Measurements from ENCODE around the gene CRYBB3. TPM values are rescaled to one million over a fixed set of nuclear protein-coding genes. Genes with fewer than 3 reads are reported as not detected.

Gene CRYBB3
- total RNA-seq, 1 experiment from 2014 or later = not detected

DNA sequence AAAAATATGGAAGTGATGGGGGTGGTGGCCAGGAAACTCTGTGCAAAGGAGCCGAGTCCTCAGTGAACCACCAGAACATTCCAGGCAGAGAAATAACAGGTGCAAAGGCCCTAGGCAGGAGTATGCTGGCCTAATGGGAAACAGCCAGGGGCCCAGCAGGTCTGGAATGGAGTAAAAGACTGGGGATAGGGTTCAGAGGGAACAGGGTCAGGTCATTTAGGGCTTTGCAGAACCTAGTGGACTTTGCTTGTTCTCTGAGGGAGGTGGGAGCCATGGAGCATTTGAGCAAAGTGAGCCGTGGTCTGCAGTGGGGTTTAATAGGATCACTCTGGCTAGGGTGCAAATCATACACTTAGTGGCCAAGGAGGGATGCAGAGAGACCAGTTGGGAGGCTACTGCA lies 8.7 kb downstream of the CRYBB3 start:
- TF ChIP-seq, protein P1, sequence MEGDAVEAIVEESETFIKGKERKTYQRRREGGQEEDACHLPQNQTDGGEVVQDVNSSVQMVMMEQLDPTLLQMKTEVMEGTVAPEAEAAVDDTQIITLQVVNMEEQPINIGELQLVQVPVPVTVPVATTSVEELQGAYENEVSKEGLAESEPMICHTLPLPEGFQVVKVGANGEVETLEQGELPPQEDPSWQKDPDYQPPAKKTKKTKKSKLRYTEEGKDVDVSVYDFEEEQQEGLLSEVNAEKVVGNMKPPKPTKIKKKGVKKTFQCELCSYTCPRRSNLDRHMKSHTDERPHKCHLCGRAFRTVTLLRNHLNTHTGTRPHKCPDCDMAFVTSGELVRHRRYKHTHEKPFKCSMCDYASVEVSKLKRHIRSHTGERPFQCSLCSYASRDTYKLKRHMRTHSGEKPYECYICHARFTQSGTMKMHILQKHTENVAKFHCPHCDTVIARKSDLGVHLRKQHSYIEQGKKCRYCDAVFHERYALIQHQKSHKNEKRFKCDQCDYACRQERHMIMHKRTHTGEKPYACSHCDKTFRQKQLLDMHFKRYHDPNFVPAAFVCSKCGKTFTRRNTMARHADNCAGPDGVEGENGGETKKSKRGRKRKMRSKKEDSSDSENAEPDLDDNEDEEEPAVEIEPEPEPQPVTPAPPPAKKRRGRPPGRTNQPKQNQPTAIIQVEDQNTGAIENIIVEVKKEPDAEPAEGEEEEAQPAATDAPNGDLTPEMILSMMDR (conservative IDR thresholded peaks at IDR 0.05; ENCODE audit: low read depth, low read length) = no peak
- Histone ChIP-seq H3K9me3 (ENCODE audit: low read depth, low read length, poor library complexity, severe bottlenecking) (no peaks in the 10 kb centered on the region), H3K4me3 (ENCODE audit: low read depth, low read length, poor library complexity, severe bottlenecking) (no peak overlapping the region), H3K36me3 (ENCODE audit: insufficient read depth, low read length, poor library complexity, severe bottlenecking) (no peaks in the 10 kb centered on the region), H3K27me3 (replicated peaks; ENCODE audit: insufficient read depth, low read depth, low read length, poor library complexity) (no peaks in the 10 kb centered on the region), H3K27ac (ENCODE audit: low read depth, low read length, poor library complexity, severe bottlenecking) (no peak overlapping the region), H3K4me1 (ENCODE audit: insufficient read depth, low read length, poor library complexity, severe bottlenecking) (no peaks in the 10 kb centered on the region)
- POLR2A ChIA-PET (ENCODE audit: low non-redundant PET) = no interaction called here
- no TSS peak for BruUV-seq (replicated peaks)
- intact Hi-C loops (cut with micrococcal nuclease; ENCODE audit: unreplicated experiment) = no loop called here
- DNase-seq (ENCODE audit: low spot score) = no peak
- CTCF ChIA-PET = no interaction called here

DNA sequence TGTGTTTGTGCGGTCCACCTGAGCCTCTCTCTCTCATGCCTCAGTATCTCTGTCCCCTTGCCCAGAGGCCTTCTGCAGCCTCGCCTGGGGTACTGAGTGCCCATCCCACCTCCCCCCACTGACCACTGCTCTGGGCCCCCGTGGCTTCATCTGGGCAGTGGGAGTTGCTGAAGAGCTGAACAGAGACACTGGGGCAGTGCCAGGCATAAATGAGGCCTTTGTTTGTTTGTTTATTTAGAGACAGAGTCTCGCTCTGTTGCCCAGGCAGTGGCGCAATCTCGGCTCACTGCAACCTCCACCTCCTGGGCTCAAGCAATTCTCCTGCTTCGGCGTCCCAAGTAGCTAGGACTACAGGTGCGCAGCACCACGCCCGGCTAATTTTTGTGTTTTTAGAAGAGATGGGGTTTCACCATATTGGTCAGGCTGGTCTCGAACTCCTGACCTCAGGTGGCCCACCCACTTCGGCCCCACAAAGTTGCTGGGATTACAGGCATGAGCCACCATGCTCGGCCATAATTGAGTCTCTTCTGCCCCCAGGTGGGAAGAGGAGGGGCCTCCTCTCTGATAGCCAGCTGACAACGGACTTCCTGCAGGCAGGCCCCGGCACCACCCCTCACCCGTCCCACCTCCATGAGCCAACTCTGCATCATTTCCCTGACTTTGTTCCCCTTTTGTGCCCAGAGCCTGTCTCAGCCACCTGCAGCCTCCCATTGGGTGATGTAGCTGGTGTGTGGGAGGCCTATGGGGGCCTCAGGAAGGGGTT lies 9.3 kb downstream of the CRYBB3 start:
- CTCF ChIA-PET = no interaction called here
- Histone ChIP-seq H3K9me3 (ENCODE audit: low read depth, low read length, poor library complexity, severe bottlenecking) (no peaks in the 10 kb centered on the region), H3K27me3 (replicated peaks; ENCODE audit: insufficient read depth, low read depth, low read length, poor library complexity) (no peaks in the 10 kb centered on the region), H3K27ac (ENCODE audit: low read depth, low read length, poor library complexity, severe bottlenecking) (no peak overlapping the region), H3K4me3 (ENCODE audit: low read depth, low read length, poor library complexity, severe bottlenecking) (no peak overlapping the region), H3K4me1 (ENCODE audit: insufficient read depth, low read length, poor library complexity, severe bottlenecking) (no peaks in the 10 kb centered on the region), H3K36me3 (ENCODE audit: insufficient read depth, low read length, poor library complexity, severe bottlenecking) (no peaks in the 10 kb centered on the region)
- intact Hi-C loops (cut with micrococcal nuclease; ENCODE audit: unreplicated experiment) = no loop called here
- DNase-seq (ENCODE audit: low spot score) = no peak
- no TSS peak for BruUV-seq (replicated peaks)
- POLR2A ChIA-PET (ENCODE audit: low non-redundant PET) = no interaction called here
- TF ChIP-seq, protein P1 (conservative IDR thresholded peaks at IDR 0.05; ENCODE audit: low read depth, low read length) = no peak
- no peak for TF ChIP-seq EZH2 (IDR thresholded peaks at IDR 0.05; ENCODE audit: borderline replicate concordance, low read depth, low read length, poor library complexity, severe bottlenecking)

DNA sequence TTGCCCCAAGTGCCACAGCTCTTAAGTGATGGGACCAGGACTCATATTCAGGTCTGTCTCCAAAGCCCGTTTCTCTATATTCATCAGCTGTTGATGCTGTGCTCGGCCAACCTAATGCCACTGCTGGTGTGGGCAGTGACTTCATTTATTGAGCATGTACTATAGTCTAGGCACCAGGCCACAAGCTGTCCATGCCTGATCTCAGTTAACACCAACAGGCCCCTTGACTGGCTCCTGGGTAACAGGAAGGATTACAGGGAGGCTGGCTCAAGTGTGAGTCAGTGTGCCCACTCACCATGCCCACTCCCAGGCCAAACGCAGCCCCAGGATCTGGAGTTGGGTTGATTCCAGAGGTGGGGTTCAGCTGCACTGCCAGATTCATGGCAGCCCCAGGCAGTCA lies 11.1 kb downstream of the CRYBB3 start:
- Histone ChIP-seq H3K4me3 (ENCODE audit: low read depth, low read length, poor library complexity, severe bottlenecking) (no peak overlapping the region), H3K4me1 (ENCODE audit: insufficient read depth, low read length, poor library complexity, severe bottlenecking) (no peaks in the 10 kb centered on the region), H3K9me3 (ENCODE audit: low read depth, low read length, poor library complexity, severe bottlenecking) (no peaks in the 10 kb centered on the region), H3K27ac (ENCODE audit: low read depth, low read length, poor library complexity, severe bottlenecking) (no peak overlapping the region), H3K27me3 (replicated peaks; ENCODE audit: insufficient read depth, low read depth, low read length, poor library complexity) (no peaks in the 10 kb centered on the region), H3K36me3 (ENCODE audit: insufficient read depth, low read length, poor library complexity, severe bottlenecking) (no peaks in the 10 kb centered on the region)
- DNase-seq (ENCODE audit: low spot score) = no peak
- POLR2A ChIA-PET (ENCODE audit: low non-redundant PET) = no interaction called here
- no peak for TF ChIP-seq EZH2 (IDR thresholded peaks at IDR 0.05; ENCODE audit: borderline replicate concordance, low read depth, low read length, poor library complexity, severe bottlenecking)
- TF ChIP-seq, protein P1 (conservative IDR thresholded peaks at IDR 0.05; ENCODE audit: low read depth, low read length) = no peak
- CTCF ChIA-PET = no interaction called here
- intact Hi-C loops (cut with micrococcal nuclease; ENCODE audit: unreplicated experiment) = no loop called here
- no TSS peak for BruUV-seq (replicated peaks)
